ENCODE data around the gene HNRNPL. TPM values are rescaled to one million over a fixed set of nuclear protein-coding genes. Genes with fewer than 3 reads are reported as not detected.

The HNRNPL gene
- total RNA-seq, 6 experiments from 2014 or later, result 89.5 to 157 (median 102) TPM

GRCh38 chr19:38796154-38796553 is 53.6 kb downstream of the HNRNPL start:
- Histone ChIP-seq H3K36me3 (no peaks in the 10 kb centered on the region), H3K9me3 (no peaks in the 10 kb centered on the region), H3K4me1 (no peaks in the 10 kb centered on the region), H3K4me3 (no peak overlapping the region), H3K27ac (no peak overlapping the region), H3K27me3 (no peaks in the 10 kb centered on the region)
- intact Hi-C loops (cut with DNase I), result no loop called here
- no peak for ATAC-seq
- no peak for DNase-seq
- TF ChIP-seq CTCF (IDR thresholded peaks at IDR 0.05), result no peak
- TF ChIP-seq POLR2A (IDR thresholded peaks at IDR 0.05), result no peak
- 38% methylated on average over 2 of the region's 2 CpGs for WGBS (ENCODE audit: insufficient coverage, low coverage, low lambda C conversion rate, missing lambda C conversion rate)

- DNase-seq, result no peak
Observed at GRCh38 chr19:38795549-38795948, 54.2 kb downstream of the HNRNPL start.

GRCh38 chr19:38793671-38794070 is 56.1 kb downstream of the HNRNPL start:
- H3K27ac ChIP-seq, result no peak overlapping the region
- H3K36me3 ChIP-seq, result no peaks in the 10 kb centered on the region
- 95% methylated on average over 3 of the region's 5 CpGs for WGBS (ENCODE audit: insufficient coverage, low coverage, low lambda C conversion rate, missing lambda C conversion rate)
- intact Hi-C loops (cut with DNase I), result no loop called here
- no peaks in the 10 kb centered on the region for H3K9me3 ChIP-seq
- ATAC-seq (no peak), DNase-seq (no peak)
- no peak overlapping the region for H3K4me3 ChIP-seq
- TF ChIP-seq CTCF (IDR thresholded peaks at IDR 0.05) (no peak), POLR2A (IDR thresholded peaks at IDR 0.05) (no peak)
- H3K4me1 ChIP-seq, result no peaks in the 10 kb centered on the region
- H3K27me3 ChIP-seq, result no peaks in the 10 kb centered on the region

More at GRCh38 chr19:38795549-38795948, 54.2 kb downstream of the HNRNPL start:
- H3K9me3 ChIP-seq, result no peaks in the 10 kb centered on the region
- no peaks in the 10 kb centered on the region for H3K4me1 ChIP-seq
- no peaks in the 10 kb centered on the region for H3K36me3 ChIP-seq
- no peak overlapping the region for H3K27ac ChIP-seq
- TF ChIP-seq POLR2A (IDR thresholded peaks at IDR 0.05) (no peak), CTCF (IDR thresholded peaks at IDR 0.05) (no peak)
- ATAC-seq, result no peak
- no peak overlapping the region for H3K4me3 ChIP-seq
- intact Hi-C loops (cut with DNase I), result no loop called here
- WGBS (ENCODE audit: insufficient coverage, low coverage, low lambda C conversion rate, missing lambda C conversion rate), result 100% methylated on average over 1 of the region's 4 CpGs
- H3K27me3 ChIP-seq, result no peaks in the 10 kb centered on the region

- TF ChIP-seq POLR2A (IDR thresholded peaks at IDR 0.05), result no peak
- TF ChIP-seq CTCF (IDR thresholded peaks at IDR 0.05), result no peak
- H3K36me3 ChIP-seq, result no peaks in the 10 kb centered on the region
- no peak for DNase-seq
- WGBS (ENCODE audit: insufficient coverage, low coverage, low lambda C conversion rate, missing lambda C conversion rate), result 81% methylated on average over 7 of the region's 8 CpGs
- ATAC-seq, result no peak
- H3K4me3 ChIP-seq, result no peak overlapping the region
- H3K4me1 ChIP-seq, result no peaks in the 10 kb centered on the region
- H3K27me3 ChIP-seq, result no peaks in the 10 kb centered on the region
- intact Hi-C loops (cut with DNase I), result no loop called here
- H3K9me3 ChIP-seq, result no peaks in the 10 kb centered on the region
- H3K27ac ChIP-seq, result no peak overlapping the region
Observed at GRCh38 chr19:38793177-38793576, 56.6 kb downstream of the HNRNPL start.
